Left forelimb (tissue), 1 donor: ENCODE data around the gene WBP1.
A peak's percentile ranks its signal among the peaks of the same experiment; 100 is the strongest.
"Not testable (repeated sequence)": the region's sequence is repeated elsewhere in the genome, so short reads cannot be mapped to it uniquely, and the experiment has no call there.

Experiments used
- DNase-seq: peaks from one replicate; pipeline ENCODE4 v3.0.0-alpha.2; 2018; ENCODE audit warnings: low spot score

The WBP1 gene

GRCh38 chr2:74458132-74458937 lies at the start of gene WBP1:
TSS of gene WBP1 (plus strand) at chr2:74458438. CDS start at chr2:74458603, 165 bp downstream.
- DNase-seq, result peak; percentile 99

- peak; percentile 64 for DNase-seq
Measured at GRCh38 chr2:74413001-74413698, 45.1 kb upstream of the WBP1 start.

GRCh38 chr2:74414441-74414840 lies 43.8 kb upstream of the WBP1 start:
- DNase-seq, result peak; percentile 64

- peak; percentile 78 for DNase-seq
Measured at GRCh38 chr2:74414881-74415761, 43.1 kb upstream of the WBP1 start.

GRCh38 chr2:74415762-74416395 lies 42.4 kb upstream of the WBP1 start:
- no peak for DNase-seq

- no peak for DNase-seq
Measured at GRCh38 chr2:74416778-74417177, 41.5 kb upstream of the WBP1 start.

- peak; percentile 57 for DNase-seq
Measured at GRCh38 chr2:74417197-74417596, 41.0 kb upstream of the WBP1 start.

- no peak for DNase-seq
Measured at GRCh38 chr2:74417763-74418162, 40.5 kb upstream of the WBP1 start.

GRCh38 chr2:74418312-74418711 lies 39.9 kb upstream of the WBP1 start:
- peak; percentile 64 for DNase-seq

- DNase-seq, result no peak
Measured at GRCh38 chr2:74419345-74419744, 38.9 kb upstream of the WBP1 start.

GRCh38 chr2:74420006-74420405 lies 38.2 kb upstream of the WBP1 start:
- DNase-seq, result no peak

GRCh38 chr2:74420443-74421103 lies 37.7 kb upstream of the WBP1 start:
- DNase-seq, result not testable (repeated sequence)

- peak; percentile 91 for DNase-seq
Measured at GRCh38 chr2:74421221-74421870, 36.9 kb upstream of the WBP1 start, which contains the start of the genes C2orf81 and WDR54. TSS of gene C2orf81 (minus strand) at chr2:74421619. CDS start at chr2:74421560, 59 bp downstream. TSS of gene WDR54 (plus strand) at chr2:74421730. CDS start at chr2:74422154, 424 bp downstream.

- DNase-seq, result no peak
Measured at GRCh38 chr2:74423231-74424095, 34.8 kb upstream of the WBP1 start.

- DNase-seq, result no peak
Measured at GRCh38 chr2:74424139-74424992, 33.9 kb upstream of the WBP1 start.

- no peak for DNase-seq
Measured at GRCh38 chr2:74424995-74425406, 33.2 kb upstream of the WBP1 start.

- DNase-seq, result no peak
Measured at GRCh38 chr2:74425523-74425922, 32.7 kb upstream of the WBP1 start.

GRCh38 chr2:74426181-74426758 lies 32.0 kb upstream of the WBP1 start:
- no peak for DNase-seq
